ENCODE data around the gene SLC4A1. TPM values are rescaled to one million over a fixed set of nuclear protein-coding genes. Genes with fewer than 3 reads are reported as not detected.
A peak's percentile ranks its signal among the peaks of the same experiment; 100 is the strongest.

The SLC4A1 gene
- total and polyA plus RNA-seq, 10 donors = 0.04 to 315 (median 10.3) TPM

- WGBS, 5 donors = 85 to 98% (median 93%) methylated on average over 5 of the region's 5 CpGs
- no peak for TF ChIP-seq POLR2A (IDR thresholded peaks at IDR 0.05)
- Histone ChIP-seq H3K4me3 (no peak overlapping the region), H3K27me3 (replicated peaks in 1 of 7) (no peaks in the 10 kb centered on the region), H3K36me3 (no peaks in the 10 kb centered on the region), H3K27ac (no peak overlapping the region), H3K9me3 (no peaks in the 10 kb centered on the region), H3K4me1 (peaks cover 0 to 2% (median 0%) of the 10 kb centered on the region in 6 donors)
- DNase-seq = no peak
- intact Hi-C loops (cut with DNase I; ENCODE audit: low total_unique reads) = no loop called here
These were observed 825 bp downstream of the SLC4A1 start for GRCh38 chr17:44267165-44267455.

- WGBS, 5 donors = 59 to 89% (median 80%) methylated on average over 5 to 9 of the region's 9 CpGs
- no peak for DNase-seq
These were observed 1.4 kb downstream of the SLC4A1 start for GRCh38 chr17:44266402-44267164.

GRCh38 chr17:44263345-44263902, 4.5 kb downstream of the SLC4A1 start:
- H3K36me3 ChIP-seq = no peaks in the 10 kb centered on the region
- intact Hi-C loops (cut with DNase I; ENCODE audit: low total_unique reads) = no loop called here
- H3K4me1 ChIP-seq = no peaks in the 10 kb centered on the region
- H3K9me3 ChIP-seq = no peaks in the 10 kb centered on the region
- H3K27ac ChIP-seq = no peak overlapping the region
- no peak overlapping the region for H3K4me3 ChIP-seq
- 87 to 90% (median 89%) methylated on average over 7 of the region's 7 CpGs for WGBS, 5 donors
- no peaks in the 10 kb centered on the region for H3K27me3 ChIP-seq (replicated peaks in 1 of 7)
- no peak for DNase-seq
- TF ChIP-seq POLR2A (IDR thresholded peaks at IDR 0.05) = no peak
- TF ChIP-seq POLR2AphosphoS5 (IDR thresholded peaks at IDR 0.05) = no peak

More at GRCh38 chr17:44266402-44267164, 1.4 kb downstream of the SLC4A1 start:
- H3K9me3 ChIP-seq = no peaks in the 10 kb centered on the region
- no peaks in the 10 kb centered on the region for H3K36me3 ChIP-seq
- intact Hi-C loops (cut with DNase I; ENCODE audit: low total_unique reads) = no loop called here
- no peaks in the 10 kb centered on the region for H3K27me3 ChIP-seq (replicated peaks in 1 of 7)
- TF ChIP-seq POLR2AphosphoS5 (IDR thresholded peaks at IDR 0.05) (peak in 2 of 3 donors; percentile 10 to 35), CTCF (IDR thresholded peaks at IDR 0.05 in 8 of 11, conservative IDR thresholded peaks at IDR 0.05 in 3 of 11) (no peak), POLR2A (IDR thresholded peaks at IDR 0.05) (no peak)
- no peaks in the 10 kb centered on the region for H3K4me1 ChIP-seq
- H3K27ac ChIP-seq = no peak overlapping the region
- H3K4me3 ChIP-seq = no peak overlapping the region

GRCh38 chr17:44262654-44263225, 5.2 kb downstream of the SLC4A1 start:
- Histone ChIP-seq H3K9me3 (no peaks in the 10 kb centered on the region), H3K27me3 (replicated peaks in 1 of 7) (no peaks in the 10 kb centered on the region), H3K36me3 (no peaks in the 10 kb centered on the region), H3K4me3 (no peak overlapping the region), H3K4me1 (no peaks in the 10 kb centered on the region), H3K27ac (no peak overlapping the region)
- TF ChIP-seq CTCF (IDR thresholded peaks at IDR 0.05 in 8 of 11, conservative IDR thresholded peaks at IDR 0.05 in 3 of 11) = no peak
- intact Hi-C loops (cut with DNase I; ENCODE audit: low total_unique reads) = no loop called here
- DNase-seq = no peak
- 72 to 78% (median 75%) methylated on average over 10 to 11 of the region's 11 CpGs for WGBS, 5 donors

- H3K36me3 ChIP-seq = no peaks in the 10 kb centered on the region
- no peak for TF ChIP-seq POLR2AphosphoS5 (IDR thresholded peaks at IDR 0.05)
- TF ChIP-seq CTCF (IDR thresholded peaks at IDR 0.05 in 8 of 11, conservative IDR thresholded peaks at IDR 0.05 in 3 of 11) = no peak
- no peak for TF ChIP-seq POLR2A (IDR thresholded peaks at IDR 0.05)
- H3K4me1 ChIP-seq = no peaks in the 10 kb centered on the region
- no peaks in the 10 kb centered on the region for H3K27me3 ChIP-seq (replicated peaks in 1 of 7)
- intact Hi-C loops (cut with DNase I; ENCODE audit: low total_unique reads) = no loop called here
- no peak overlapping the region for H3K4me3 ChIP-seq
- no peak for DNase-seq
- WGBS, 5 donors = 88 to 95% (median 91%) methylated on average over 4 to 6 of the region's 6 CpGs
- no peak overlapping the region for H3K27ac ChIP-seq
- H3K9me3 ChIP-seq = no peaks in the 10 kb centered on the region
These were observed 7.6 kb downstream of the SLC4A1 start for GRCh38 chr17:44260296-44260695.

All from spleen (tissue), 11 donors.